Testis (tissue), 3 donors: ENCODE results near the gene ZPR1. TPM values are rescaled to one million over a fixed set of nuclear protein-coding genes. Genes with fewer than 3 reads are reported as not detected.

Source experiments
- DNase-seq: peaks from one replicate; pipeline ENCODE4 v3.0.0-alpha.2; 2019
- H3K27ac ChIP-seq, 2 donors: fragments of 200-600 bp; sonication (generic); one replicate each; pipeline ENCODE4 v1.5.1; 2019
- H3K27me3 ChIP-seq: fragments of 200-600 bp; sonication (generic); one replicate; pipeline ENCODE4 v1.5.1; 2019
- H3K36me3 ChIP-seq: fragments of 200-600 bp; sonication (generic); one replicate; pipeline ENCODE4 v1.5.1; 2017; ENCODE audit warnings: low read depth; ENCODE audit errors: missing control alignments
- H3K4me1 ChIP-seq: fragments of 200-600 bp; sonication (generic); one replicate; pipeline ENCODE4 v1.5.1; 2019
- H3K4me3 ChIP-seq, 2 donors: fragments of 200-600 bp; sonication (generic); one replicate each; pipeline ENCODE4 v1.5.1; 2017 to 2019
- H3K9me3 ChIP-seq: fragments of 200-600 bp; sonication (generic); one replicate; pipeline ENCODE4 v1.5.1; 2017
- POLR2A ChIP-seq: fragments of 450-650 bp; IDR thresholded peaks from one replicate; pipeline ENCODE4 v1.6.1; 2017; ENCODE audit warnings: antibody characterized with exemption, mild to moderate bottlenecking, moderate library complexity
- WGBS, 2 donors: methylation state at CpG; one replicate each; pipeline ENCODE4 v1.1.5; 2018; 5-methylcytosine and 5-hydroxymethylcytosine counted together
- intact Hi-C: fragments of 100-400 bp; cut with DNase I; formaldehyde crosslinking; loops from one replicate; pipeline ENCODE4 v1.15.1; 2023; ENCODE audit warnings: low total_unique reads
- polyA plus RNA-seq: library from polyadenylated mRNA; stranded (reverse); fragments of 350-450 nt; fragmentation: Illumina TruSeq; extraction: RNeasy Lipid Tissue Mini Kit (QIAGEN cat#74804); gene quantifications from one replicate; pipeline ENCODE4 v1.2.3, GENCODE V29; 2014; ENCODE audit warnings: low read depth, low replicate concordance; ENCODE audit not compliant: insufficient read depth
- total RNA-seq, 2 donors: library from RNA; depleted of rRNA; stranded (reverse); fragments of >200 nt; gene quantifications; one replicate each; pipeline ENCODE4 v1.2.3, GENCODE V29; 2016
- TF ChIP-seq, protein P1 (sequence below), 3 experiments: fragments of 450-650 bp in 2 of 3; fragments of 200-600 bp in 1 of 3; sonication (generic) in 1 of 3; IDR thresholded peaks; one replicate each; pipeline ENCODE4 v1.5.1; 2016 to 2019; ENCODE audit warnings: antibody characterized with exemption in 3 of 3, mild to moderate bottlenecking in 2 of 3, moderate library complexity in 1 of 3

The ZPR1 gene
- total and polyA plus RNA-seq, 3 donors from 2014 or later: 44.4 to 138 (median 68.0) TPM

DNA sequence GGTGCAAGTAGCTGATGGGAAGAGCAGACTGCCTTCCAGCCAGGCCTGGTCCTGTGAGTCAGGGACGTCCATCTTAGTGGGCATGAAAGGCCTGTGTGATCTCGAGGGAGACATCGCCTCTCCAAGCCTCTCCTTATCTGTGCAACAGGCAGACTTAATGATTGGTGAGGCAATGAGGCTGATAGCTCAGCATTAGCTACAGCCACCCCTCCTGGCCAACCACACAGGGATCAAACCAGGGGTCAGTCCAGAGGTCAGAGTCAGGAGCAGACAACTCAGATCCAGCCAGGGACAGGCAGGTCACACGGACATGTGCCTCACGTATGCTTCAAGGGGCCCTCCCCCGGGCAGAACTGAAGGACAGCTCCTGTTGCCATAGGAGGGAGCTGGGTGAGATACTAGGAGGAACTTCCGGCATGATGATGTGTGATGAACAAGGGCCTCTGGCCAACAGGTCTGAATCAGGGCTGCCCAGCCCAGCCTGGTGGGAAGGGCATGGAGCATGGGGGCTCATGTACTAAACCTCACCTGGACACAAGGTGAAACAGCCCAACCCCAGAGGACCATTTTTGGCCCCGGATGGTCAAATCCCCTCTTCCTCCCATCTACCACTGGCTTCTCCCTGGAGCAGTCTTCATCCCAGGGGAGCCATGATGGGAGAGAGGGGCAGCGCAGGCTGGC, 39.1 kb upstream of the ZPR1 start:
- H3K4me1 ChIP-seq: no peaks in the 10 kb centered on the region
- WGBS, 2 donors: 82 to 100% methylated on average over 1 to 9 of the region's 9 CpGs
- no peaks in the 10 kb centered on the region for H3K27me3 ChIP-seq
- TF ChIP-seq, protein P1, sequence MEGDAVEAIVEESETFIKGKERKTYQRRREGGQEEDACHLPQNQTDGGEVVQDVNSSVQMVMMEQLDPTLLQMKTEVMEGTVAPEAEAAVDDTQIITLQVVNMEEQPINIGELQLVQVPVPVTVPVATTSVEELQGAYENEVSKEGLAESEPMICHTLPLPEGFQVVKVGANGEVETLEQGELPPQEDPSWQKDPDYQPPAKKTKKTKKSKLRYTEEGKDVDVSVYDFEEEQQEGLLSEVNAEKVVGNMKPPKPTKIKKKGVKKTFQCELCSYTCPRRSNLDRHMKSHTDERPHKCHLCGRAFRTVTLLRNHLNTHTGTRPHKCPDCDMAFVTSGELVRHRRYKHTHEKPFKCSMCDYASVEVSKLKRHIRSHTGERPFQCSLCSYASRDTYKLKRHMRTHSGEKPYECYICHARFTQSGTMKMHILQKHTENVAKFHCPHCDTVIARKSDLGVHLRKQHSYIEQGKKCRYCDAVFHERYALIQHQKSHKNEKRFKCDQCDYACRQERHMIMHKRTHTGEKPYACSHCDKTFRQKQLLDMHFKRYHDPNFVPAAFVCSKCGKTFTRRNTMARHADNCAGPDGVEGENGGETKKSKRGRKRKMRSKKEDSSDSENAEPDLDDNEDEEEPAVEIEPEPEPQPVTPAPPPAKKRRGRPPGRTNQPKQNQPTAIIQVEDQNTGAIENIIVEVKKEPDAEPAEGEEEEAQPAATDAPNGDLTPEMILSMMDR (IDR thresholded peaks at IDR 0.05): no peak
- TF ChIP-seq POLR2A: no peak
- H3K27ac ChIP-seq: no peak overlapping the region
- H3K36me3 ChIP-seq: no peaks in the 10 kb centered on the region
- intact Hi-C loops: no loop called here
- H3K4me3 ChIP-seq: no peak overlapping the region
- DNase-seq: no peak
- no peaks in the 10 kb centered on the region for H3K9me3 ChIP-seq

GRCh38 chr11:116825854-116826750, 38.3 kb upstream of the ZPR1 start:
- no peak for DNase-seq
- 75 to 83% methylated on average over 7 to 22 of the region's 22 CpGs for WGBS, 2 donors
- TF ChIP-seq POLR2A: no peak
- TF ChIP-seq, protein P1 (IDR thresholded peaks at IDR 0.05): no peak

GRCh38 chr11:116825434-116825833, 37.6 kb upstream of the ZPR1 start:
- H3K4me1 ChIP-seq: no peaks in the 10 kb centered on the region
- intact Hi-C loops: no loop called here
- H3K4me3 ChIP-seq: no peak overlapping the region
- TF ChIP-seq, protein P1 (IDR thresholded peaks at IDR 0.05): no peak
- TF ChIP-seq POLR2A: no peak
- H3K27me3 ChIP-seq: no peaks in the 10 kb centered on the region
- no peak for DNase-seq
- H3K27ac ChIP-seq: no peak overlapping the region
- H3K36me3 ChIP-seq: no peaks in the 10 kb centered on the region
- H3K9me3 ChIP-seq: no peaks in the 10 kb centered on the region
- WGBS, 2 donors: 87 to 92% methylated on average over 5 of the region's 5 CpGs

More at GRCh38 chr11:116825854-116826750, 38.3 kb upstream of the ZPR1 start:
- Histone ChIP-seq H3K4me3 (no peak overlapping the region), H3K27ac (no peak overlapping the region), H3K9me3 (no peaks in the 10 kb centered on the region), H3K27me3 (no peaks in the 10 kb centered on the region), H3K4me1 (no peaks in the 10 kb centered on the region), H3K36me3 (no peaks in the 10 kb centered on the region)
- intact Hi-C loops: no loop called here

- H3K27me3 ChIP-seq: no peaks in the 10 kb centered on the region
- no peaks in the 10 kb centered on the region for H3K36me3 ChIP-seq
- WGBS, 2 donors: 83 to 92% methylated on average over 9 to 16 of the region's 16 CpGs
- TF ChIP-seq POLR2A: no peak
- TF ChIP-seq, protein P1 (IDR thresholded peaks at IDR 0.05): no peak
- no peaks in the 10 kb centered on the region for H3K4me1 ChIP-seq
- intact Hi-C loops: no loop called here
- peak; percentile 8 for DNase-seq
- no peak within 1 kb of the TSS for H3K27ac ChIP-seq
- no peak within 1 kb of the TSS for H3K4me3 ChIP-seq
- H3K9me3 ChIP-seq: no peaks in the 10 kb centered on the region
Observed at GRCh38 chr11:116823031-116823843, 35.4 kb upstream of the ZPR1 start, which contains the start of gene APOA4. TSS of gene APOA4 (minus strand) at chr11:116823304. CDS start at chr11:116823191, 113 bp downstream.
